ENCODE data around the gene KPNB1.

DNA sequence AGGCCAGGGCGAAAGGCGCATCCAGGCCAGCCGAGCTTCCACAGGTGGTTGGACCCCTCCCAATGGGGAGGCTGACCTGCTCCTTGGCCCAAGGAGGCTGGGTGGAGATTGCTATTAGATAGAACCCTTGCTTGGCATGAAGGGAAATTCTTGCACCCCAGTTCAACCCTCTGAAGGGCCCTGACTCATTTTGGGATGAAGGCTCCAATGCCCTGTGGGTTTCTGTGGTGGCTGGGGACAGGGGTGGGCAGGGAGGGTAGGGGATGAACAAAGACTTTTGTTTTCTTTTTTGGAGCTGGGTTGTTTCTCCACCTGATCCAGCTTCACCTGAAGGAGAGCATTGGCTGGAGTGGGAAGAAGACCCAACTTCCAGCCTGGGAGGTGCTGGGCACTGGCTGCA lies 66.7 kb downstream of the KPNB1 start:
- no peak for TF ChIP-seq MYNN (tag by site-specific recombination; IDR thresholded peaks at IDR 0.05; ENCODE audit: borderline replicate concordance)
- no peak for TF ChIP-seq FEZF1 (tag by site-specific recombination; IDR thresholded peaks at IDR 0.05)
- TF ChIP-seq ZBTB8A (tag by site-specific recombination; IDR thresholded peaks at IDR 0.05): no peak
- TF ChIP-seq ZNF423 (tag by site-specific recombination; IDR thresholded peaks at IDR 0.05): no peak
- no peak for TF ChIP-seq ZNF350 (tag by site-specific recombination; IDR thresholded peaks at IDR 0.05)
- TF ChIP-seq YY1 (tag by site-specific recombination; IDR thresholded peaks at IDR 0.05): no peak
- TF ChIP-seq CTCF (tag by site-specific recombination; IDR thresholded peaks at IDR 0.05): no peak
- TF ChIP-seq SP2 (tag by site-specific recombination; IDR thresholded peaks at IDR 0.05): no peak
- no peak for TF ChIP-seq SALL2 (tag by site-specific recombination; IDR thresholded peaks at IDR 0.05; ENCODE audit: borderline replicate concordance)
- TF ChIP-seq, protein P1, sequence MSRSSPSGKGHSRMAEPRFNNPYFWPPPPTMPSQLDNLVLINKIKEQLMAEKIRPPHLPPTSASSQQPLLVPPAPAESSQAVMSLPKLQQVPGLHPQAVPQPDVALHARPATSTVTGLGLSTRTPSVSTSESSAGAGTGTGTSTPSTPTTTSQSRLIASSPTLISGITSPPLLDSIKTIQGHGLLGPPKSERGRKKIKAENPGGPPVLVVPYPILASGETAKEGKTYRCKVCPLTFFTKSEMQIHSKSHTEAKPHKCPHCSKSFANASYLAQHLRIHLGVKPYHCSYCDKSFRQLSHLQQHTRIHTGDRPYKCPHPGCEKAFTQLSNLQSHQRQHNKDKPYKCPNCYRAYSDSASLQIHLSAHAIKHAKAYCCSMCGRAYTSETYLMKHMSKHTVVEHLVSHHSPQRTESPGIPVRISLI (tag by site-specific recombination; IDR thresholded peaks at IDR 0.05): no peak
- TF ChIP-seq ZNF747 (tag by site-specific recombination; IDR thresholded peaks at IDR 0.05): no peak
- TF ChIP-seq ZNF202 (tag by site-specific recombination; IDR thresholded peaks at IDR 0.05; ENCODE audit: borderline replicate concordance): no peak
- no peak for TF ChIP-seq TSHZ1 (tag by site-specific recombination; IDR thresholded peaks at IDR 0.05; ENCODE audit: borderline replicate concordance)
